ENCODE results near the gene WASF2. TPM values are rescaled to one million over a fixed set of nuclear protein-coding genes. Genes with fewer than 3 reads are reported as not detected.
A peak's percentile ranks its signal among the peaks of the same experiment; 100 is the strongest.
"Not testable (repeated sequence)": the region's sequence is repeated elsewhere in the genome, so short reads cannot be mapped to it uniquely, and the experiment has no call there.

The WASF2 gene, protein sequence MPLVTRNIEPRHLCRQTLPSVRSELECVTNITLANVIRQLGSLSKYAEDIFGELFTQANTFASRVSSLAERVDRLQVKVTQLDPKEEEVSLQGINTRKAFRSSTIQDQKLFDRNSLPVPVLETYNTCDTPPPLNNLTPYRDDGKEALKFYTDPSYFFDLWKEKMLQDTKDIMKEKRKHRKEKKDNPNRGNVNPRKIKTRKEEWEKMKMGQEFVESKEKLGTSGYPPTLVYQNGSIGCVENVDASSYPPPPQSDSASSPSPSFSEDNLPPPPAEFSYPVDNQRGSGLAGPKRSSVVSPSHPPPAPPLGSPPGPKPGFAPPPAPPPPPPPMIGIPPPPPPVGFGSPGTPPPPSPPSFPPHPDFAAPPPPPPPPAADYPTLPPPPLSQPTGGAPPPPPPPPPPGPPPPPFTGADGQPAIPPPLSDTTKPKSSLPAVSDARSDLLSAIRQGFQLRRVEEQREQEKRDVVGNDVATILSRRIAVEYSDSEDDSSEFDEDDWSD
- 22.1 and 38.3 TPM in 2 replicates for total RNA-seq

DNA sequence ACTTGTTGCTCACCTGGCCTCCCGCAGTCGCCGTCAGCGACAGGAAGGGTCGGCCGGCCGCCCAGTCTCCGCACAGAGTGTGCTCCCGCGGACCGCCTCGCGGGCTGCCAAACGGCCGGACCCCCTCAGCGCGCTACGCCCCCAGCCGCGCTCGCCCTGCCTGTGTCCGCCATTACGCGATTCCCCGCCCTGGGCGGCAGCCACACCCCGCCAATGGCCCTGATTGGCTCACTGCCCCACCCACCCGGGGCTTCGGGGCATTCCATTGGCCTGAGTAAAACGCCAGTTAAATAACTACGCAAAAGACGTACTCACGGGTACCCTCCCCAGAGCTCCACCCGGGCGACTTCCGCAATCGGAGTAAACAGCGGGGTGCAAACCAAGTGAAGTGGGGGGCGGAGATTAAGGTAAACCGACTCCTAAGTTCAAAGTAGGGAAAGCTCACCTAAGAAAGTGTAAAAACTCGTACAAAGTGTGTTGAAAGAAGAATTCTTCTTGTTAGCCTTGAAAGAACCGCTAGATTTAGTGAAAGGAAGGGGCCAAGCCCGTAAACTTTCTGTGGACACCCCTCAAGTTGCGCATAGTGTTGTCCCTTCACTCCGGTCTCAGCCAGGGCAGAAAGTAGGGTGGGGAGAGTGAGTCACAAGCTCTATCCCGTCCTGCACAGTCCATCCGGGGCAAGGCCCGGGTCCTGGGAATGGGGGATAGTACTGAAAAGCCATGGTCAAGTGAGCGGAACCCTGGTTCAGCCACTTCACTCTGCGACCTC lies at the start of gene WASF2:
WASF2 (minus strand) TSS at position 195 of the 769 bp plus-strand sequence. CDS start 61,277 bp downstream, outside the sequence.
- peak within 1 kb of the TSS; percentile 100 for H3K4me3 ChIP-seq (ENCODE audit: low read depth, low read length)
- DNase-seq (ENCODE audit: low read depth), result peak; percentile 89
- no peaks in the 10 kb centered on the region for H3K27me3 ChIP-seq (ENCODE audit: control insufficient read depth, insufficient read depth, low read length)
- TF ChIP-seq, protein P1, sequence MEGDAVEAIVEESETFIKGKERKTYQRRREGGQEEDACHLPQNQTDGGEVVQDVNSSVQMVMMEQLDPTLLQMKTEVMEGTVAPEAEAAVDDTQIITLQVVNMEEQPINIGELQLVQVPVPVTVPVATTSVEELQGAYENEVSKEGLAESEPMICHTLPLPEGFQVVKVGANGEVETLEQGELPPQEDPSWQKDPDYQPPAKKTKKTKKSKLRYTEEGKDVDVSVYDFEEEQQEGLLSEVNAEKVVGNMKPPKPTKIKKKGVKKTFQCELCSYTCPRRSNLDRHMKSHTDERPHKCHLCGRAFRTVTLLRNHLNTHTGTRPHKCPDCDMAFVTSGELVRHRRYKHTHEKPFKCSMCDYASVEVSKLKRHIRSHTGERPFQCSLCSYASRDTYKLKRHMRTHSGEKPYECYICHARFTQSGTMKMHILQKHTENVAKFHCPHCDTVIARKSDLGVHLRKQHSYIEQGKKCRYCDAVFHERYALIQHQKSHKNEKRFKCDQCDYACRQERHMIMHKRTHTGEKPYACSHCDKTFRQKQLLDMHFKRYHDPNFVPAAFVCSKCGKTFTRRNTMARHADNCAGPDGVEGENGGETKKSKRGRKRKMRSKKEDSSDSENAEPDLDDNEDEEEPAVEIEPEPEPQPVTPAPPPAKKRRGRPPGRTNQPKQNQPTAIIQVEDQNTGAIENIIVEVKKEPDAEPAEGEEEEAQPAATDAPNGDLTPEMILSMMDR (IDR thresholded peaks at IDR 0.05; ENCODE audit: insufficient read depth, low read length, severe bottlenecking), result no peak
- peaks cover 2% of the 10 kb centered on the region for H3K36me3 ChIP-seq (ENCODE audit: control insufficient read depth, insufficient read depth, low read length)
- FAIRE-seq, result peak; percentile 43

DNA sequence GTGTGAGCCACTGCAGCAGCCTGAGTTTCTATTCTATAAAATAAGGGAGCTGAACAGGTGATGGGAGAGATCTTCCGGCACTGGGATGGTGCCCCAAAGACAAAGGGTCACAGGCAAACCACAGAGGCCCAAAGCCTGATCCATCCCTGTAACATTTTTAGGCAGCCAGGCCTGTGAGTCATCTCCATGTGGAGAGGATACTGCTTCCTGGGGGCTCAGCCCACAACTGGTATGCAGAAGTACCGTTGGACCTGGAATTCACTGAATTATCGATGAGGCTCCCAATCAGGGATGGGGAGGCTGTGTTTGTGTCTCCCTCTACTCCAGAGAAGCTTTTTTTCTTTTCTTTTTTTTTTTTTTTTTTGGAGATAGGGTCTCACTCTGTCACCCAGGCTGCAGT lies 48.8 kb upstream of the WASF2 start:
- no peak overlapping the region for H3K4me3 ChIP-seq (ENCODE audit: low read depth, low read length)
- H3K36me3 ChIP-seq (ENCODE audit: control insufficient read depth, insufficient read depth, low read length), result peaks cover 15% of the 10 kb centered on the region
- TF ChIP-seq, protein P1 (IDR thresholded peaks at IDR 0.05; ENCODE audit: insufficient read depth, low read length, severe bottlenecking), result no peak
- DNase-seq (ENCODE audit: low read depth) (peak; percentile 47), FAIRE-seq (no peak)
- no peaks in the 10 kb centered on the region for H3K27me3 ChIP-seq (ENCODE audit: control insufficient read depth, insufficient read depth, low read length)

DNA sequence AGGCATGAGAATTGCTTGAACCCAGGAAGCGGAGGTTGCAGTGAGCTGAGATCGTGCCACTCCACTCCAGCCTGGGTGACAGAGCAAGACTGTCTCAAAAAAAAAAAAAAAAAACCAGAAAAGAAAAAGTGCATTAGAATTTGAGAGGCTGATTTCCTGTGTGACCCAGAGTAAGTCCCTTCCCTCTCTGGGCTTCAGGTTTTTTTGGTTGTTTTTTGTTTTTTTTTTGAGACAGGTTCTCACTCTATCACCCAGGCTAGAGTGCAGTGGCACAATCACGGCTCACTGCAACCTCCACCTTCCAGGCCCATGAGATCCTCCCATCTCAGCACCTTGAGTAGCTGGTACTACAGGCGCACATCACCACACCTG lies 48.3 kb upstream of the WASF2 start:
- DNase-seq (ENCODE audit: low read depth); H3K4me3 ChIP-seq (ENCODE audit: low read depth, low read length); H3K27me3 ChIP-seq (ENCODE audit: control insufficient read depth, insufficient read depth, low read length); FAIRE-seq: not testable (repeated sequence)
- H3K36me3 ChIP-seq (ENCODE audit: control insufficient read depth, insufficient read depth, low read length), result peaks cover 17% of the 10 kb centered on the region

DNA sequence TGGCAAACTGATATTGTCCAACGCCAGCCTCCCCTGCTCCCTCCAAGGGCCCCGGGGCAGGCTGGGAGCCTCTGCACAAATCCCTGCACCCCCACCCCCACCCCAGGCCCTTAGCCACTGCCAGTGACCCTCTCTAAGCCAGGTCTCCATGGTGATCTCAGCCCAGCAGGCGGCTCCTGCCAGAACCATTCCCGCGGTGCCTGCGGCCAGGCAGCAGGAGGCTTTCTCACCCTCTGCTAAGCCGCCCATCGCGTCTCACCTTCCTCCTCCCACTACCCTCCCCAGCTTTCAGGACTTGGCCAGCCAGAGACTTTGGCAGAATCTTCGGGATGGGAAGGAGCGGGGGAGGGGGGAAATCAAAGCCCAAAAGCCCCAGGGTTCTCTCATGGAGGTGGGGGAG lies 46.8 kb upstream of the WASF2 start:
- peaks cover 24% of the 10 kb centered on the region for H3K36me3 ChIP-seq (ENCODE audit: control insufficient read depth, insufficient read depth, low read length)
- no peaks in the 10 kb centered on the region for H3K27me3 ChIP-seq (ENCODE audit: control insufficient read depth, insufficient read depth, low read length)
- peak; percentile 25 for DNase-seq (ENCODE audit: low read depth)
- TF ChIP-seq, protein P1 (IDR thresholded peaks at IDR 0.05; ENCODE audit: insufficient read depth, low read length, severe bottlenecking), result no peak
- no peak overlapping the region for H3K4me3 ChIP-seq (ENCODE audit: low read depth, low read length)
- FAIRE-seq, result no peak

DNA sequence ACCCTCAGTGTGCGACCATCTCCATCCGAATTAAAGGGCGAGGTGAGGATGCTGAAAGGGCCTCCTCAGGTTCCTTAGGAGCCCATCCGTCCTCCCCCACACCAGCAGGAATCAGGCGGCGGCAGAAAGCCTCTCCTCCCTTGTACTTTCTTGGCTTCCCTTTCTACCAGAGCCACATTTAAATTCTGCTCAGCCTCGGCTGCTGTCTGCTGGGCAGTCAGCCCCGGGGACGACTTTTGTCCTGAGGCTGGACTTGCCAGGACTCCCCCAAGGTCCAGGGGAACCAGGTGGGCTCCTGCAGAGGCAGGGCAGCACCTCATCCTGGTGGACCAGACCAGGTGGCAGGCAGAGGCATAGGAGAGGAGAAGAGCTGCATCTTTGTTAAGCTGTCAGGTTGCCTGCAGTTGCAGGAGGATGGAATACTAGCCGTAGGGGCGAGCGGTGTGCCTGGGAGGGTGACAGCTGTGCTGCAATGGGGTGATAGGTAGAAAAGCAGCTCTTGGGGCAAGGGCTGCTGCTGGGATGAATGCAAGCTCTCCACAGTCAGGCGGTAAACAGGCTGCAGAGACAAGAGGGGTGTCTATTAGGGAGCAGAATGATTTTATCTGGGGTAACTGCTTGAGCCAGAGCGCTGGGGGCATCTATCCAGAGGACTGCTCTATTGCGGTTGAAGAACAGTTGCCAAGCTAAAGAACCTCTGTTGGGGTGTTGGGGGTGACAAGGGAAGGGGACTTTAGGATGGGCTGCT lies 46.2 kb upstream of the WASF2 start:
- H3K36me3 ChIP-seq (ENCODE audit: control insufficient read depth, insufficient read depth, low read length), result peaks cover 26% of the 10 kb centered on the region
- TF ChIP-seq, protein P1 (IDR thresholded peaks at IDR 0.05; ENCODE audit: insufficient read depth, low read length, severe bottlenecking), result no peak
- H3K4me3 ChIP-seq (ENCODE audit: low read depth, low read length), result no peak overlapping the region
- no peak for FAIRE-seq
- no peak for DNase-seq (ENCODE audit: low read depth)
- no peaks in the 10 kb centered on the region for H3K27me3 ChIP-seq (ENCODE audit: control insufficient read depth, insufficient read depth, low read length)

Data from bronchial epithelial cell (primary cell).